GM12801 (cell line): ENCODE measurements around the gene ELL2.

Source experiments
- CTCF ChIP-seq: IDR thresholded peaks from one replicate; pipeline ENCODE4 v1.5.1; 2011; ENCODE audit warnings: control low read depth; ENCODE audit not compliant: insufficient read length; ENCODE audit errors: extremely low read depth

The ELL2 gene

DNA sequence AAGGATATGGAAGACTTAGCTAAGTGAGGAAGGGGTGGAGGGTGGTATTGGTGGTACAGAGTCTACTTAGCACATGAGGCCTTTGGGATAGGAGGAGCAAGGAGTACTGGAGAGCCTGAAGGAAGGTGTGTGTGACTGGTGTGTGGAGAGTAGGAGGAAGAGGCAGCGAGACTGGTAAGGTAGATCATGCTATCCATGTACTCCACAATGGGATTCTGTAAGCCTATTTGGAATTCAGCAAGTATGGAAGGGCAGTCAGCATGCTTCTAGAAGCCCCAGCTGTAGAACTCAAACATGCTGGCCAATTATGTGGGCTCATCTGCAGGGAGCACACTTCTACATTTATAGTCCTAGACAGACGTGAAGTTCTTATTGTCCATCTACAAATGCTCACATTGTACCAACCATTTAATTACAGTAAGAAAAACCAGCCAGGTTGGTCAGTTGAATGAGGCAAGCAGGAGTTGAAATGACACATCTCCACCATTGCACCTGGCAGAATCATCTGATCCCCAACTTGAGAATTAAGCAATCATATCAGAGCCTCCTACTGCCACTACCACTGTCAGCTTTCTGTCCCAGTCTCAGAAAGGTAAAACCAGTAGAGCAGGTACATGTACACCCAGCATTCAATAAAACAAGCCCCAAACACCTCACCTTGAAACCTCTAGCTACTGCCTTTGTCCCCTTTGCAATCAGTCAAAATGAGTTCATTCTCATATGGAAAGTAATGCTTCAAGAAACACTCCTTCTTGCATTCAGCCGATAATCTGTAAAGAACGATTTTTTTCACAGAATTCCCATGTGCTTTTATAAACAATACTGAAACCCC is 78.2 kb downstream of the ELL2 start:
- no peak for TF ChIP-seq CTCF

DNA sequence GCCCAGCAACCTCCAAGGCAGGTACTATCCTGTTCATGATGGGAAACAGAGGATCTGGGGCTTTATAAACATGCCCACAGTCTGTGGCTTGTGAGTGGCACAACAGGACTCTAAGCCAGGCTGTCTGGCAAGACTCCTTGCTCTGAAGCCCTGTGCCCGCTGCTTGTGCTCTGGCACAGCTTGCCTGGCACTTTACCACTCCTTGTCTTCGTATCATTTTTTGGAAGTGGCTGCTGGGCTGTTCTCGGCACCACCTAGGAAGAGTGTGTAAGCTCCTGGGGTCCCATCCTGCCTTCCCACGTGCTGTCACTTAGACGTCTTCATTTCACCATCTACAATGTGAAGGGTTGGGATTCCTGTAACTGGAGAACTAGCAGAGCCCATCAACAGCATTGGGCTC is 79.8 kb downstream of the ELL2 start:
- TF ChIP-seq CTCF: no peak

DNA sequence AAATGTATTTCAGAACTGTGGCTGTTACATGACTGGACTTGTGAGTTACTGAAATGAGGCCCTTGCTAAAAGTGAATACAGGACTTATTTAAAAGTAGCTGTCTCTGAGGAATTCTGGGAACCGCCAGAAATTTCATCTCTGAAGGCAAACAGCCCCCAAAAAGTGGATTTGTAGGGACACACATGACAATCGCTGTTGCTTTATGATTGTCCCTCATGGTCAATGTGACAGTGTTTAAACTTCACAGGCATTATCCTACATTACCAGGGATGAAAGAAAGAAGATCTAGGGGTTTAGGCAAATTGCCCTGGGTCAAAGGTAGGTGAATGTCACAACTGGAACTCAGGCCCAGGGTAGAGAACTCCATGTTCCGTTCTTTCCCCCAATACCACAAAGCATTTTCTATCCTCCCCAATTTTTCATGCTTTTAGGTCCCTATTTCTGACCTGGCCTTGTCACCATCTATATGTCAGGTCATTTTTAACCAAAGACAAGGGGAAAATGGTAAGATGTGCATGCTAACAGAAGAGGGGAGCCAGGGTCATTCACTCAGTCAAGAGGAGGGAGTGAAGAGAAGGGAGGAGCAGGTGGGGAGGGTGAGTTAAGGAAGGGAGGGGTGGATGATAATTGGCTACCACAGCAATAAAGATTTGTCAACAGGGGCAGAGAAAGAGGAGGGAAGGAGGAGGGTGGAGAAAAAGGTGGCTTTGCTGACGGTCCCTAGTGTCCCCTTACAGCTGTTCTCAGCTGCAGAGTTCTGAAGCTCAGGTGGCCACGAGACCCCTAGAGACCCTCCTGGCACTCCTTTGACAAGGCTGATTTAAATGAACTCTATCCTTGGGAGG is 81.3 kb downstream of the ELL2 start:
- TF ChIP-seq CTCF: no peak

DNA sequence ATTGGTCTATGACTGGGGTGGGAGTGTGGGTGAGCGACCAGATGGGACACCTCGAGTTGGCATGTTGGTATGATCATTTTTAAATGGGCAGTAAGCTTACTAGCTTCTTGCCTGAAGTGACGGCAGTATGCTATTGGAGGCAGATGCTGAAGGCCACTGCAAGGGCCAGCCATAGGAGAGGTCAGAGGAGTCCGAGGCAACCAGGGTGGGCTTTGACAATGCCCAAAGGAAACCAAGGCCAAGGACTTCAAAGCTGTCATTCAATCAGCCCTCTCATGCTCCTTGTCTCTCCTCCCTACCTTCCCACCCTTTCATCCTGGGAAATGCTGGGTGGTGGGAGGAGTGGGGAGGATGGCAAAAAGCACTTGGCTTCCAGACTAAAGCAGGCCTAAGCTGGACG is 82.0 kb downstream of the ELL2 start:
- no peak for TF ChIP-seq CTCF

GRCh38 chr5:95878417-95879323 is 83.0 kb downstream of the ELL2 start:
- no peak for TF ChIP-seq CTCF

- TF ChIP-seq CTCF: no peak
Observed at GRCh38 chr5:95876782-95877181, 84.9 kb downstream of the ELL2 start.

GRCh38 chr5:95874246-95874645 is 87.4 kb downstream of the ELL2 start:
- TF ChIP-seq CTCF: no peak
